ENCODE results near the gene HYLS1. TPM values are rescaled to one million over a fixed set of nuclear protein-coding genes. Genes with fewer than 3 reads are reported as not detected.
"Not testable (repeated sequence)": the region's sequence is repeated elsewhere in the genome, so short reads cannot be mapped to it uniquely, and the experiment has no call there.

The HYLS1 gene
- 1 to 10 TPM; 1.8 to 8.4 (median 4.8) TPM for total RNA-seq
- 1 to 10 TPM; 2.7 to 5.6 (median 3.2) TPM for polyA plus RNA-seq
- long read RNA-seq, donor 1, result 0 reads
- long read RNA-seq, donor 2, partial matches to known transcripts, result 0 of 2 reads
- long read RNA-seq, donor 2, other reads (novel, unspliced or antisense), result 0 of 2 reads
- long read RNA-seq, donor 3, result 0 reads
- long read RNA-seq, donor 4, partial matches to known transcripts, result 1 of 8 reads
- long read RNA-seq, donor 4, other reads (novel, unspliced or antisense), result 4 of 8 reads
- long read RNA-seq, donor 5, transcript HYLS1-202 (3 exons, 2,061 nt), result major isoform, 6 of 9 reads
- long read RNA-seq, donor 5, partial matches to known transcripts, result 0 of 9 reads
- long read RNA-seq, donor 5, other reads (novel, unspliced or antisense), result 3 of 9 reads
- long read RNA-seq, donor 6, result 0 reads
- long read RNA-seq, donor 7, partial matches to known transcripts, result 6 of 6 reads
- long read RNA-seq, donor 7, other reads (novel, unspliced or antisense), result 0 of 6 reads
- long read RNA-seq, donor 8, result 0 reads
- long read RNA-seq, donor 9, partial matches to known transcripts, result 0 of 2 reads
- long read RNA-seq, donor 9, other reads (novel, unspliced or antisense), result 0 of 2 reads
- long read RNA-seq, donor 10, partial matches to known transcripts, result 0 of 7 reads
- long read RNA-seq, donor 10, other reads (novel, unspliced or antisense), result 5 of 7 reads

- DNase-seq, result peak; percentile 95 to 98 (median 97)
- Histone ChIP-seq H3K4me3 (peak within 1 kb of the TSS; percentile 34 to 84 (median 68)), H3K27me3 (no peaks in the 10 kb centered on the region), H3K4me1 (replicated peaks in 1 of 2) (peaks cover 0 to 21% of the 10 kb centered on the region in 2 donors), H3K9me3 (replicated peaks in 1 of 3) (no peaks in the 10 kb centered on the region), H3K36me3 (replicated peaks in 1 of 2) (no peaks in the 10 kb centered on the region), H3K27ac (peak within 1 kb of the TSS; percentile 88 to 98 (median 94))
- TF ChIP-seq POLR2A (IDR thresholded peaks at IDR 0.05) (peak; percentile 71 to 97), CTCF (IDR thresholded peaks at IDR 0.05) (peak in 3 of 6 experiments; percentile 15 to 27 (median 21))
- intact Hi-C loops (cut with DNase I), result no loop called here
- WGBS, 4 donors, result 0% methylated on average over 31 to 91 of the region's 91 CpGs
Measured at GRCh38 chr11:125887373-125888324, at the start of gene HYLS1. Gene HYLS1 (plus strand): TSS chr11:125887668. CDS start chr11:125899369, 11,701 bp downstream.

- TF ChIP-seq CTCF (IDR thresholded peaks at IDR 0.05) (no peak), POLR2A (IDR thresholded peaks at IDR 0.05) (no peak)
- Histone ChIP-seq H3K27me3 (no peaks in the 10 kb centered on the region), H3K9me3 (replicated peaks in 1 of 3) (peaks cover 0 to 8% (median 0%) of the 10 kb centered on the region in 3 donors), H3K36me3 (replicated peaks in 1 of 2) (no peaks in the 10 kb centered on the region), H3K4me3 (no peak overlapping the region), H3K27ac (no peak overlapping the region), H3K4me1 (replicated peaks in 1 of 2) (no peaks in the 10 kb centered on the region)
- DNase-seq, result no peak
- intact Hi-C loops (cut with DNase I), result no loop called here
- WGBS, 4 donors, result 75 to 78% (median 76%) methylated on average over 3 of the region's 3 CpGs
Measured at GRCh38 chr11:125842321-125842948, 45.0 kb upstream of the HYLS1 start.

GRCh38 chr11:125846188-125846587, 41.3 kb upstream of the HYLS1 start:
- Histone ChIP-seq H3K27me3 (no peaks in the 10 kb centered on the region), H3K4me1 (replicated peaks in 1 of 2) (no peaks in the 10 kb centered on the region), H3K9me3 (replicated peaks in 1 of 3) (peaks cover 0 to 8% (median 0%) of the 10 kb centered on the region in 3 donors), H3K36me3 (replicated peaks in 1 of 2) (no peaks in the 10 kb centered on the region), H3K4me3 (no peak overlapping the region), H3K27ac (no peak overlapping the region)
- no peak for TF ChIP-seq POLR2A (IDR thresholded peaks at IDR 0.05)
- no peak for TF ChIP-seq CTCF (IDR thresholded peaks at IDR 0.05)
- intact Hi-C loops (cut with DNase I), result no loop called here
- no peak for DNase-seq

- H3K4me1 ChIP-seq (replicated peaks in 1 of 2); H3K9me3 ChIP-seq (replicated peaks in 1 of 3); H3K27me3 ChIP-seq; H3K27ac ChIP-seq; intact Hi-C loops (cut with DNase I); H3K36me3 ChIP-seq (replicated peaks in 1 of 2); DNase-seq; H3K4me3 ChIP-seq: not testable (repeated sequence)
- 79 to 93% (median 88%) methylated on average over 2 to 9 of the region's 9 CpGs for WGBS, 4 donors
Measured at GRCh38 chr11:125857670-125858069, 29.8 kb upstream of the HYLS1 start.

- H3K4me1 ChIP-seq (replicated peaks in 1 of 2); H3K27me3 ChIP-seq; H3K9me3 ChIP-seq (replicated peaks in 1 of 3); H3K4me3 ChIP-seq; H3K36me3 ChIP-seq (replicated peaks in 1 of 2); intact Hi-C loops (cut with DNase I); DNase-seq; H3K27ac ChIP-seq: not testable (repeated sequence)
- WGBS, 4 donors, result 95 to 100% (median 97%) methylated on average over 4 to 33 of the region's 33 CpGs; no CpG with 5 or more reads in 1 of the 4 donors
Measured at GRCh38 chr11:125862786-125863185, 24.7 kb upstream of the HYLS1 start.

GRCh38 chr11:125865354-125865753, 22.1 kb upstream of the HYLS1 start:
- WGBS, 4 donors, result 91 to 97% (median 92%) methylated on average over 4 of the region's 4 CpGs
- H3K9me3 ChIP-seq (replicated peaks in 1 of 3); H3K4me1 ChIP-seq (replicated peaks in 1 of 2); H3K36me3 ChIP-seq (replicated peaks in 1 of 2); DNase-seq; H3K27me3 ChIP-seq; intact Hi-C loops (cut with DNase I); H3K4me3 ChIP-seq; H3K27ac ChIP-seq: not testable (repeated sequence)

Data from adrenal gland (tissue), 19 donors.